Epithelial cell of proximal tubule (primary cell): ENCODE measurements around the gene ABCC5. TPM values are rescaled to one million over a fixed set of nuclear protein-coding genes. Genes with fewer than 3 reads are reported as not detected.

ENCODE experiments used
- DNase-seq: peaks from one replicate; pipeline ENCODE4 v3.0.0-alpha.2; 2011; ENCODE audit warnings: low read depth
- H3K4me3 ChIP-seq: 2 replicates; pipeline ENCODE4 v1.5.1; 2011; ENCODE audit warnings: low read depth, mild to moderate bottlenecking, low read length
- total RNA-seq: library from RNA; depleted of rRNA; stranded (reverse); fragments of >200 nt; gene quantifications from 2 replicates; pipeline ENCODE4 v1.2.3, GENCODE V29; 2015
- TF ChIP-seq, protein P1 (sequence below): conservative IDR thresholded peaks from 2 replicates; pipeline ENCODE4 v1.5.1; 2012; ENCODE audit warnings: low read depth, mild to moderate bottlenecking, low read length

Gene ABCC5
- total RNA-seq, 1 donor from 2014 or later = 15.2 TPM

DNA sequence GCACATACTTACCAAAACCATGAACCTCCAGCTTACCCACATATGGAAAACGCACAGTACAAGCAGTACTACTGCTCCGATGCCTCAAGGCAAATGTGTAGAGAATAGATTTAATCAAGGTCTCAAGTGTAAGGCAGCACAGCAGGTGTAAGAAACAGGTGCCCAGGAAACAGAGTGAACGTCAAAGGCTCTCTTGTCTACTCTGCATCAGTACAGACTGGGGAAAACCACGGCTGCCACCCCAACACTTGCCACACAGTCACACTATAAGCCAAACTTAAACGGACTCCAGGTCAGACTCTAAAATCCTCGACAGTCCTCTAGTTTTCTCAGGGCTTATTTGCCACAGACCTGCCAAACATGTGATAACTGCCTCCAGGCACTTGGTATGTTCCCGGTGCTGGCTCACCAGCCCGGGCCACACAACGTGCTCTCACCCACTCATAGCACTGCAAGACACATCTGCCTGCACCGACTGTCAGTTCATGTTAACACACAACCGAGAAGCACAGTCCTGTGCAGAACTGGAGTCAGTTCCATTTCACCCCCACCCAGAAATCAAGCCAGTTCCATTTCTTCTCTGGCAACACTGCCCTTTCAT is 30.6 kb downstream of the ABCC5 start:
- TF ChIP-seq, protein P1, sequence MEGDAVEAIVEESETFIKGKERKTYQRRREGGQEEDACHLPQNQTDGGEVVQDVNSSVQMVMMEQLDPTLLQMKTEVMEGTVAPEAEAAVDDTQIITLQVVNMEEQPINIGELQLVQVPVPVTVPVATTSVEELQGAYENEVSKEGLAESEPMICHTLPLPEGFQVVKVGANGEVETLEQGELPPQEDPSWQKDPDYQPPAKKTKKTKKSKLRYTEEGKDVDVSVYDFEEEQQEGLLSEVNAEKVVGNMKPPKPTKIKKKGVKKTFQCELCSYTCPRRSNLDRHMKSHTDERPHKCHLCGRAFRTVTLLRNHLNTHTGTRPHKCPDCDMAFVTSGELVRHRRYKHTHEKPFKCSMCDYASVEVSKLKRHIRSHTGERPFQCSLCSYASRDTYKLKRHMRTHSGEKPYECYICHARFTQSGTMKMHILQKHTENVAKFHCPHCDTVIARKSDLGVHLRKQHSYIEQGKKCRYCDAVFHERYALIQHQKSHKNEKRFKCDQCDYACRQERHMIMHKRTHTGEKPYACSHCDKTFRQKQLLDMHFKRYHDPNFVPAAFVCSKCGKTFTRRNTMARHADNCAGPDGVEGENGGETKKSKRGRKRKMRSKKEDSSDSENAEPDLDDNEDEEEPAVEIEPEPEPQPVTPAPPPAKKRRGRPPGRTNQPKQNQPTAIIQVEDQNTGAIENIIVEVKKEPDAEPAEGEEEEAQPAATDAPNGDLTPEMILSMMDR = no peak
- no peak overlapping the region for H3K4me3 ChIP-seq
- DNase-seq = no peak

- DNase-seq = no peak
- TF ChIP-seq, protein P1 = no peak
- H3K4me3 ChIP-seq = no peak overlapping the region
Observed at GRCh38 chr3:183984749-183985729, 32.6 kb downstream of the ABCC5 start.

- TF ChIP-seq, protein P1 = no peak
- H3K4me3 ChIP-seq = no peak overlapping the region
- no peak for DNase-seq
Observed at GRCh38 chr3:183984127-183984740, 33.5 kb downstream of the ABCC5 start.

DNA sequence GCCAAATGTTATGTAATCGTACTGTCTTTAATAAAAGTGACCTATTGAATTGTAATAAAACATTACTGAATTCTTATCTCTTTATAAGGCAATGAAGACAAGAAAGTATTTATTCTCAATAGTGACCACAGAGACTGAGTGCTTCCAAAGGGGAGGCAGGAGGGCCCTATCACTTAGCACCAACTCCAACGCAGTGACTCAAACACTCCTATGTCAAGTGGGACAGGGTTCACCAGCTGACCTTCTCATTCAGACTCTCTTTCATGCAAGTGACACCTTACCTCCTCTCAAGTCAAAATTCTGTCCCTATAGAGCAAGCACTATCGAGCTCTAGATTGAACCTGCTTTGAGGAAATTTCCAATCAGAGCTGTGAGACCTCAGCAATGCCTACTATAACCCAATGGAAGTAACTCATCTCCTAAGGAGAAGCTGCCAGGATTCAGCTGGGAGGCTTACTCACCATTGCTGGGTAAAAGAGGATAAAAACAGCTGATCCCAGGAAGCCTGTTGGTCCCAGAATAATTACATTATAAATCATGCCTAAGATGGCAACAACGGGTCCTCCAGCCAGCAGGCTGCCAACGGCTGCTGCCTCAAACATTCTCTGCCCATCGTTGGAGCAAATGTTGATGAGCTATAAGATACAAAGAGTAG is 35.6 kb downstream of the ABCC5 start:
- H3K4me3 ChIP-seq = no peak overlapping the region
- TF ChIP-seq, protein P1 = no peak
- DNase-seq = no peak

GRCh38 chr3:183980403-183980802 is 37.3 kb downstream of the ABCC5 start:
- no peak overlapping the region for H3K4me3 ChIP-seq
- TF ChIP-seq, protein P1 = no peak
- no peak for DNase-seq

- no peak for DNase-seq
- TF ChIP-seq, protein P1 = no peak
Observed at GRCh38 chr3:183975981-183976662, 41.6 kb downstream of the ABCC5 start.

More at GRCh38 chr3:183975981-183976662, 41.6 kb downstream of the ABCC5 start:
- no peak overlapping the region for H3K4me3 ChIP-seq
